Activated CD4-positive, alpha-beta T cell treated with anti-CD3 and anti-CD28 coated beads for 36 hours (primary cell): Measurements from ENCODE around the gene RRAGC. TPM values are rescaled to one million over a fixed set of nuclear protein-coding genes. Genes with fewer than 3 reads are reported as not detected.
"Not testable (repeated sequence)": the region's sequence is repeated elsewhere in the genome, so short reads cannot be mapped to it uniquely, and the experiment has no call there.

ENCODE experiments used
- ATAC-seq: fragments of 200-7000 bp; cut with Tn5 transposase; one replicate; pipeline ENCODE4 v1.10.0; 2021; ENCODE audit warnings: mild to moderate bottlenecking, moderate library complexity
- CTCF ChIA-PET: fragments of 350-600 bp; sonication (Branson Sonifier 250); formaldehyde crosslinking; loops from one replicate; lab custom pipeline; 2021; ENCODE audit warnings: antibody characterized with exemption; lab: Charles Lee
- POLR2A ChIA-PET: fragments of 350-600 bp; sonication (Branson Sonifier 250); formaldehyde crosslinking; loops from one replicate; lab custom pipeline; 2021; ENCODE audit warnings: antibody characterized with exemption, inconsistent platforms; lab: Charles Lee
- DNase-seq: peaks from one replicate; pipeline ENCODE4 v3.0.0-alpha.2; 2020
- H3K27ac Mint-ChIP-seq: one replicate; pipeline ENCODE4 v1.8.0; 2021; ENCODE audit warnings: mixed read lengths
- H3K27me3 Mint-ChIP-seq: one replicate; pipeline ENCODE4 v1.8.0; 2021; ENCODE audit warnings: mixed read lengths
- H3K36me3 Mint-ChIP-seq: one replicate; pipeline ENCODE4 v1.8.0; 2021; ENCODE audit warnings: low read depth, mixed read lengths
- H3K4me1 Mint-ChIP-seq: one replicate; pipeline ENCODE4 v1.8.0; 2021; ENCODE audit warnings: mixed read lengths
- H3K4me3 Mint-ChIP-seq: one replicate; pipeline ENCODE4 v1.8.0; 2021; ENCODE audit warnings: mild to moderate bottlenecking, moderate library complexity, mixed read lengths
- H3K9me3 Mint-ChIP-seq: one replicate; pipeline ENCODE4 v1.8.0; 2021; ENCODE audit warnings: low read depth, mixed read lengths
- intact Hi-C, 2 experiments: fragments of 100-400 bp; cut with DNase I in 1 of 2; cut with micrococcal nuclease in 1 of 2; formaldehyde crosslinking; loops; one replicate each; pipeline versions ENCODE4 v1.14.2 to v1.15.1; 2022 to 2024; cut with DNase I, micrococcal nuclease
- total RNA-seq, 2 experiments: library from RNA; stranded (reverse); gene quantifications; one replicate each; pipeline ENCODE4 v1.2.3, GENCODE V29; 2021

RRAGC gene
- total RNA-seq, 2 experiments from 2014 or later, result 15.8 to 19.0 TPM

DNA sequence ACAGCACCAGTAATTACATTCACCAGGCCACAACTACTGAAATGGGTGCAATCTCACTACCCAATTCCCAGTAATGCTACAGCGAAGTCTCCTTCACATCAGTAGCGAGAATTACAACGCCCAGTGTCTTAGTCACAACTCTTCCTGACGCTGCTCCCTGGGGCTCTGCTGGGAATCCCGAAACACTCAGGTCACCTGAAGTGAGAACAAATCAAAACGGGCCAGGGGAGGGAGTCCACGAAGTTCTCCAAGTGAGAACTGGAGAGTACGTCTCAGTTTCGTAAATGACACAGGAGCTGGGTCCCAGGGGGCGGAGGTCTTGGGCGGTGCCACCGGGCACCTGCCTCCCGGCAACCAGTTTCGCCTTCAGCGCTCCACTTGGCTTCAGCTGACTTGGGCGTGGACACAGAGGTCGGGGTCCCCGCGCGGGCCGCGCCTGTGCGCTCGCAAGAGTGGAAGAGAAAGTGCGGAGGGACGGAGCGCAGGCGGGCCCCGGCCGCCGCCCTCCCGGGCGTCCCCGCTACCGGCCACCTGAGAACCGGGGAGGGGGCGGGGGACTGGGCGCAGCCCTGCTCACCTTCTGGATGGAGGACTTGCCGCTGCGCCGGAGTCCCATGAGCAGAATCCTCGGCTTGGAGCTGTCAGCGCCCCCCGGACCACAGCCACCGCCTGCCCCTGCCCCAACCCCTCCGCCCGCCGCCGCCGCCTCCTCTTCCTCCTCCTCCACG lies 575 bp downstream of the RRAGC start:
- ATAC-seq (peak; percentile 40), DNase-seq (peak; percentile 72)
- Mint-ChIP-seq H3K4me3 (peak overlapping the region; percentile 98), H3K36me3 (peaks cover 26% of the 10 kb centered on the region), H3K27me3 (no peaks in the 10 kb centered on the region), H3K4me1 (peaks cover 60% of the 10 kb centered on the region), H3K27ac (peak overlapping the region; percentile 91), H3K9me3 (no peaks in the 10 kb centered on the region)
- intact Hi-C loops, result loop anchor here (1.0 to 10.0 kb wide), 13 partner anchors 14 to 1164 kb away; partner anchors contain the start of genes AKIRIN1 (in 2 of the 2), MYCBP (in 2 of the 2), CDCA8 (in 1 of the 2) and NDUFS5 (in 1 of the 2)
- POLR2A ChIA-PET, result interaction anchor here (0.6 to 1.0 kb wide), 3 partner anchors 14 to 831 kb away, joined by 3 to 5 read pairs (median 4); partner anchors contain the start of gene MYCBP
- CTCF ChIA-PET, result interaction anchor here (0.6 to 2.1 kb wide), 3 partner anchors 10 to 278 kb away, joined by 3 to 6 read pairs (median 3); partner anchors contain the start of gene MYCBP

- POLR2A ChIA-PET, result interaction anchor here (0.6 kb wide), 1 partner anchor 9 kb away, joined by 3 read pairs; no protein-coding TSS in a partner anchor
- intact Hi-C loops, result loop anchor here (2.0 to 10.0 kb wide), 4 partner anchors 80 to 1158 kb away; partner anchors contain the start of genes CDCA8 (in 1 of the 2) and NDUFS5 (in 1 of the 2)
- Mint-ChIP-seq H3K36me3 (peaks cover 36% of the 10 kb centered on the region), H3K4me1 (peaks cover 44% of the 10 kb centered on the region), H3K27ac (peak overlapping the region; percentile 87), H3K27me3 (no peaks in the 10 kb centered on the region), H3K9me3 (no peaks in the 10 kb centered on the region), H3K4me3 (peak overlapping the region; percentile 32)
- CTCF ChIA-PET, result interaction anchor here (1.2 kb wide), 1 partner anchor 14 kb away, joined by 5 read pairs; no protein-coding TSS in a partner anchor
- DNase-seq (peak; percentile 44), ATAC-seq (peak; percentile 97)
Observed at GRCh38 chr1:38852780-38853179, 6.8 kb downstream of the RRAGC start.

DNA sequence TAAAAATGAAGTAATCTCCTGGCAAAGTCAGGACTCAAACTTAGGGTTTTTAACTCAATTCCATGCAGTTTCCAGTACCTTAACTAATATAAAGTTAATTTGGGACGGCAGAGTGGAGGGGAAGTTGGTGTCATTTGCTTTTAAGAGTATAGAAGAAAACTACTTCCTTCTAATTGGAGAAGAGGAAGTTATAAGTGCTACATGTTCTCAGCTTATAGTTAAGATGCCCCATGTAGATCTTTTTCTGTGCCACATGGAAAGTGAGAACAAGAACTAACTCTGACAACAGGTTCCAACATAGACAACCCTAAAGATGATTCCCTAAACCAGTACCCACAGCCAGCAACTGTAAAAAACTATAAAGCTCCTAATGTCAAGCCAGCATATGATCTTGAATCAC lies 11.5 kb downstream of the RRAGC start:
- intact Hi-C loops, result no loop called here
- no peak for DNase-seq
- no peak for ATAC-seq
- H3K4me3 Mint-ChIP-seq, result no peak overlapping the region
- H3K4me1 Mint-ChIP-seq, result peaks cover 19% of the 10 kb centered on the region
- ChIA-PET CTCF (interaction anchor here (2.0 to 2.1 kb wide), 2 partner anchors 10 to 13 kb away, joined by 5 to 8 read pairs; no protein-coding TSS in a partner anchor), POLR2A (no interaction called here)
- H3K27me3 Mint-ChIP-seq, result no peaks in the 10 kb centered on the region
- H3K9me3 Mint-ChIP-seq, result peaks cover 2% of the 10 kb centered on the region
- H3K27ac Mint-ChIP-seq, result peak overlapping the region; percentile 53
- peaks cover 42% of the 10 kb centered on the region for H3K36me3 Mint-ChIP-seq

GRCh38 chr1:38846210-38846609 lies 13.4 kb downstream of the RRAGC start:
- intact Hi-C loops, result no loop called here
- H3K27ac Mint-ChIP-seq, result no peak overlapping the region
- H3K4me1 Mint-ChIP-seq, result peaks cover 7% of the 10 kb centered on the region
- CTCF ChIA-PET, result interaction anchor here (0.8 to 2.0 kb wide), 4 partner anchors 11 to 246 kb away, joined by 3 to 7 read pairs (median 6); no protein-coding TSS in a partner anchor
- DNase-seq (peak; percentile 11), ATAC-seq (no peak)
- H3K4me3 Mint-ChIP-seq, result no peak overlapping the region
- no peaks in the 10 kb centered on the region for H3K27me3 Mint-ChIP-seq
- H3K36me3 Mint-ChIP-seq, result peaks cover 37% of the 10 kb centered on the region
- H3K9me3 Mint-ChIP-seq, result peaks cover 2% of the 10 kb centered on the region
- POLR2A ChIA-PET, result no interaction called here

GRCh38 chr1:38845088-38845487 lies 14.5 kb downstream of the RRAGC start:
- POLR2A ChIA-PET, H3K27me3 Mint-ChIP-seq, intact Hi-C loops, H3K4me3 Mint-ChIP-seq, DNase-seq, ATAC-seq, H3K4me1 Mint-ChIP-seq, H3K9me3 Mint-ChIP-seq, H3K27ac Mint-ChIP-seq: not testable (repeated sequence)
- H3K36me3 Mint-ChIP-seq, result peaks cover 37% of the 10 kb centered on the region
- CTCF ChIA-PET, result interaction anchor here (0.8 to 2.0 kb wide), 6 partner anchors 12 to 247 kb away, joined by 3 to 7 read pairs (median 4); no protein-coding TSS in a partner anchor

GRCh38 chr1:38840281-38840680 lies 19.3 kb downstream of the RRAGC start:
- ChIA-PET CTCF (no interaction called here), POLR2A (no interaction called here)
- no peak for DNase-seq
- Mint-ChIP-seq H3K4me1 (peaks cover 2% of the 10 kb centered on the region), H3K27me3 (no peaks in the 10 kb centered on the region), H3K4me3 (no peak overlapping the region), H3K36me3 (peaks cover 39% of the 10 kb centered on the region), H3K27ac (peak overlapping the region; percentile 71), H3K9me3 (peaks cover 2% of the 10 kb centered on the region)
- intact Hi-C loops, result no loop called here
- no peak for ATAC-seq

- peaks cover 2% of the 10 kb centered on the region for H3K4me1 Mint-ChIP-seq
- DNase-seq (no peak), ATAC-seq (no peak)
- intact Hi-C loops, result loop anchor here (5.0 kb wide), 2 partner anchors 253 to 812 kb away; no protein-coding TSS in a partner anchor
- H3K27me3 Mint-ChIP-seq, result no peaks in the 10 kb centered on the region
- H3K4me3 Mint-ChIP-seq, result no peak overlapping the region
- no peaks in the 10 kb centered on the region for H3K9me3 Mint-ChIP-seq
- ChIA-PET POLR2A (no interaction called here), CTCF (interaction anchor here (0.9 kb wide), 1 partner anchor 13 kb away, joined by 5 read pairs; no protein-coding TSS in a partner anchor)
- peaks cover 30% of the 10 kb centered on the region for H3K36me3 Mint-ChIP-seq
- no peak overlapping the region for H3K27ac Mint-ChIP-seq
Observed at GRCh38 chr1:38839363-38839762, 20.2 kb downstream of the RRAGC start.

- H3K4me1 Mint-ChIP-seq, ATAC-seq, DNase-seq, H3K9me3 Mint-ChIP-seq, H3K27ac Mint-ChIP-seq, H3K4me3 Mint-ChIP-seq, H3K27me3 Mint-ChIP-seq, POLR2A ChIA-PET: not testable (repeated sequence)
- CTCF ChIA-PET, result interaction anchor here (0.7 to 0.9 kb wide), 3 partner anchors 9 to 1994 kb away, joined by 3 read pairs; no protein-coding TSS in a partner anchor
- intact Hi-C loops, result loop anchor here (5.0 kb wide), 2 partner anchors 256 to 809 kb away; no protein-coding TSS in a partner anchor
- peaks cover 20% of the 10 kb centered on the region for H3K36me3 Mint-ChIP-seq
Observed at GRCh38 chr1:38836316-38836715, 23.3 kb downstream of the RRAGC start.

DNA sequence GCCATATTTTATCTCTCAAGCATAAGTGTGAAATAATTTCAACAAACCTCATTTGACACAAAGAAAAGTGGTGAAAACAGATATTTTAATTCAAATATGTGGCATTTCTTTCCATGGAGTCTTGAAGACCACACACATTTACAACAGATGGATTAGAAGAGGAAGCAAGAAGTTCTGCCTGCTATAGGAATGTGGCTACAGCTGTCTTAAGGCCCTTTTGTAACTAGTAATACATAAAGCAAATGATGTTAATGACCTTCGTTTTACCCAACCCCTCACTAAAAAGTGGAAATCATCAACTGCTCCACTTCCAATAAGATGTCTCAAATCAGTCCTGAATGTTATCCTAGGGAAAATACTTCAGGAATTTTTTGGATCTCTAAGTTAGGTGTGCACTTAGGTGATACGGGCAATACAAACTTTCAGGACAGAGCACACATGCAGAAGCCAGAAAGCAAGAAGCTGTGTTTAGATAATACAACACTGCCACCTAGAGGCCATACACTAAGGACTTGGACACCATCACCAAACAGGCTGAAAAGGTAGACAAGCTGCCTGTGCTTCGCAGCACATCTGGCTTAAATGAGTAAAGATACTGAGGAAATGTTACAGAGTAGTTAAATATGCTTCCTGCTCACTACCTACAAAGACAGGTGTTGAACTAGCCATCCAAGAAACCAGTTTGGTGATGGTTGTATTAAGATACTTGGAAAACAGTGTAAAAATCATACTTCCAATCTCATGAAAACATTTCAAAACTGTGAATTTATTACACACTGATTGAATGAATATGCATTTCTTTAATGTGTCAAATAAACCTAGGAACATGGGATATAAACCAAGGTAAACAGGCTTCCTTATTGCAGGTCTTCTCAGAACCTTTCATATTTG lies 24.4 kb downstream of the RRAGC start:
- ChIA-PET CTCF (interaction anchor here (0.6 to 1.6 kb wide), 18 partner anchors 9 to 1273 kb away, joined by 3 to 9 read pairs (median 3); no protein-coding TSS in a partner anchor), POLR2A (no interaction called here)
- H3K4me3 Mint-ChIP-seq, result no peak overlapping the region
- H3K36me3 Mint-ChIP-seq, result peaks cover 15% of the 10 kb centered on the region
- no peaks in the 10 kb centered on the region for H3K9me3 Mint-ChIP-seq
- intact Hi-C loops, result loop anchor here (1.0 to 5.0 kb wide), 4 partner anchors 227 to 808 kb away; no protein-coding TSS in a partner anchor
- no peak overlapping the region for H3K27ac Mint-ChIP-seq
- ATAC-seq (peak; percentile 90), DNase-seq (peak; percentile 53)
- H3K4me1 Mint-ChIP-seq, result no peaks in the 10 kb centered on the region
- peaks cover 1% of the 10 kb centered on the region for H3K27me3 Mint-ChIP-seq

DNA sequence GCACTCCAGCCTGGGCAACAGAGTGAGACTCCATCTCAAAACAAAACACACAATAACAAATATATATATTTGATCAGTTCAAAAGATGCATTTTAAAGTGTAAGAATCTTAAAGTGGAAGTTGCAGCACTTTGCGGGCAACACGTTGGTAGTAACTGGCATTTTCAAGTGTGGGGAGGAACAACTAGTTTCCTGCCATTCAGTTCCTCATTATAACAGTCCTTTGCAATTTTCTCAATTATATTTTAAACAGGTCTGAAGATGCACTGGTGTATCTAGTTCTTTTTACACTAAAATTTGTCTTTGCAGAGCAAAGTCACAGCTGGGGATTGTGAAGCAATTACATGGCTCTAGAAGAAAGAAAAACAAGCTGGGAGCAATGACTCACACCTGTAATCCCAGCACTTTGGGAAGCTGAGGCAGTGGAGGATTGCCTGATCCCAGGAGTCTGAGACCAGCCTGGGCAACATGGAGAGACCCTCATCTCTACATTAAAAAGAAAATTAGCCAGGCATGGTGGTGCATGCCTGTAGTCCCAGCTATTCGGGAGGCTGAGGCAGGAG lies 25.3 kb downstream of the RRAGC start:
- no peak overlapping the region for H3K27ac Mint-ChIP-seq
- DNase-seq (no peak), ATAC-seq (no peak)
- intact Hi-C loops, result loop anchor here in 1 of 2 experiments (2.0 kb wide), 1 partner anchor 808 kb away; no protein-coding TSS in a partner anchor
- H3K4me1 Mint-ChIP-seq, result no peaks in the 10 kb centered on the region
- H3K36me3 Mint-ChIP-seq, result peaks cover 11% of the 10 kb centered on the region
- H3K9me3 Mint-ChIP-seq, result no peaks in the 10 kb centered on the region
- H3K27me3 Mint-ChIP-seq, result peaks cover 3% of the 10 kb centered on the region
- CTCF ChIA-PET, result interaction anchor here (0.6 to 1.6 kb wide), 6 partner anchors 9 to 1272 kb away, joined by 3 to 9 read pairs (median 5); no protein-coding TSS in a partner anchor
- H3K4me3 Mint-ChIP-seq, result no peak overlapping the region
- POLR2A ChIA-PET, result no interaction called here
